Stimulated activated CD8-positive, alpha-beta memory T cell treated with anti-CD3 and anti-CD28 coated beads, Interleukin-4, amount 100 ng/mL, for 1 hour (primary cell): Measurements from ENCODE around the gene RNPS1.
A peak's percentile ranks its signal among the peaks of the same experiment; 100 is the strongest.

Source experiments
- DNase-seq, 2 donors: peaks; one replicate each; pipeline ENCODE4 v3.0.0-alpha.2; 2020; ENCODE audit warnings: low read depth in 2 of 2, low spot score in 1 of 2

Gene RNPS1

GRCh38 chr16:2236337-2237101, 31.4 kb downstream of the RNPS1 start, which contains the start of gene DNASE1L2:
TSS of gene DNASE1L2 (plus strand) at chr16:2236444. CDS start at chr16:2236817, 373 bp downstream.
- DNase-seq = no peak

- DNase-seq = no peak
Measured at GRCh38 chr16:2235695-2236336, 32.1 kb downstream of the RNPS1 start.

- no peak for DNase-seq
Measured at GRCh38 chr16:2235234-2235651, 32.7 kb downstream of the RNPS1 start.

GRCh38 chr16:2234813-2235170, 33.1 kb downstream of the RNPS1 start:
- no peak for DNase-seq

GRCh38 chr16:2233872-2234812, 33.8 kb downstream of the RNPS1 start:
- DNase-seq = no peak

- no peak for DNase-seq
Measured at GRCh38 chr16:2233046-2233775, 34.7 kb downstream of the RNPS1 start.

GRCh38 chr16:2232094-2232990, 35.6 kb downstream of the RNPS1 start:
- DNase-seq = no peak

GRCh38 chr16:2231016-2231931, 36.7 kb downstream of the RNPS1 start:
- DNase-seq = no peak

GRCh38 chr16:2230376-2230775, 37.5 kb downstream of the RNPS1 start:
- DNase-seq = no peak

- no peak for DNase-seq
Measured at GRCh38 chr16:2229632-2230250, 38.2 kb downstream of the RNPS1 start.

GRCh38 chr16:2229091-2229490, 38.8 kb downstream of the RNPS1 start:
- DNase-seq = no peak

- no peak for DNase-seq
Measured at GRCh38 chr16:2228161-2228824, 39.6 kb downstream of the RNPS1 start.

GRCh38 chr16:2226918-2227317, 41.0 kb downstream of the RNPS1 start:
- no peak for DNase-seq

- DNase-seq = no peak
Measured at GRCh38 chr16:2226245-2226793, 41.6 kb downstream of the RNPS1 start.

- no peak for DNase-seq
Measured at GRCh38 chr16:2223942-2224486, 43.9 kb downstream of the RNPS1 start.

GRCh38 chr16:2223221-2223941, 44.5 kb downstream of the RNPS1 start, which contains the start of gene E4F1:
TSS of gene E4F1 (plus strand) at chr16:2223591. CDS start at chr16:2223614, 23 bp downstream.
- DNase-seq = peak; percentile 97
